HEK293 (cell line): ENCODE data around the gene ASB8.

ENCODE experiments used
- EGR2 ChIP-seq: fragments of 450-650 bp; formaldehyde crosslinking; IDR thresholded peaks from 2 replicates; pipeline ENCODE4 v1.5.1; 2016; ENCODE audit warnings: low read depth, missing biosample characterization, missing genetic modification characterization
- HOXD13 ChIP-seq: sonication (generic); formaldehyde crosslinking; IDR thresholded peaks from 2 replicates; pipeline ENCODE4 v1.8.0; 2022; ENCODE audit warnings: missing genetic modification reagents, borderline replicate concordance
- IKZF3 ChIP-seq: fragments of 450-650 bp; IDR thresholded peaks from 2 replicates; pipeline ENCODE4 v1.5.0; 2018; ENCODE audit warnings: missing biosample characterization, mild to moderate bottlenecking, missing genetic modification characterization, moderate library complexity
- KLF8 ChIP-seq: fragments of 450-650 bp; formaldehyde crosslinking; IDR thresholded peaks from 2 replicates; pipeline ENCODE4 v1.5.1; 2016; ENCODE audit warnings: missing biosample characterization, missing genetic modification characterization
- KLF9 ChIP-seq: fragments of 450-650 bp; formaldehyde crosslinking; IDR thresholded peaks from 2 replicates; pipeline ENCODE4 v1.5.1; 2016; ENCODE audit warnings: missing biosample characterization, missing genetic modification characterization, low read depth
- MEIS1 ChIP-seq: sonication (generic); formaldehyde crosslinking; IDR thresholded peaks from 2 replicates; pipeline ENCODE4 v1.8.1; 2022; ENCODE audit warnings: missing genetic modification reagents, mild to moderate bottlenecking, borderline replicate concordance
- ZBTB1 ChIP-seq: fragments of 450-650 bp; formaldehyde crosslinking; IDR thresholded peaks from 2 replicates; pipeline ENCODE4 v1.5.1; 2016; ENCODE audit warnings: missing biosample characterization, missing genetic modification characterization
- ZBTB44 ChIP-seq: fragments of 450-650 bp; IDR thresholded peaks from 2 replicates; pipeline ENCODE4 v1.5.1; 2018; ENCODE audit warnings: missing biosample characterization, mild to moderate bottlenecking, missing genetic modification characterization
- ZBTB6 ChIP-seq: fragments of 450-650 bp; formaldehyde crosslinking; IDR thresholded peaks from 2 replicates; pipeline ENCODE4 v1.5.1; 2017; ENCODE audit warnings: missing biosample characterization, missing genetic modification characterization
- ZFP3 ChIP-seq: fragments of 450-650 bp; formaldehyde crosslinking; IDR thresholded peaks from 2 replicates; pipeline ENCODE4 v1.5.1; 2016; ENCODE audit warnings: low read depth, missing biosample characterization, missing genetic modification characterization
- ZNF138 ChIP-seq: fragments of 450-650 bp; formaldehyde crosslinking; IDR thresholded peaks from 2 replicates; pipeline ENCODE4 v1.5.1; 2016; ENCODE audit warnings: missing biosample characterization, missing genetic modification characterization, borderline replicate concordance
- ZNF148 ChIP-seq: fragments of 450-650 bp; formaldehyde crosslinking; IDR thresholded peaks from 2 replicates; pipeline ENCODE4 v1.5.0; 2017; ENCODE audit warnings: missing biosample characterization, missing genetic modification characterization, borderline replicate concordance
- ZNF16 ChIP-seq: fragments of 450-650 bp; formaldehyde crosslinking; IDR thresholded peaks from 2 replicates; pipeline ENCODE4 v1.5.1; 2016; ENCODE audit warnings: low read depth, missing biosample characterization, missing genetic modification characterization
- ZNF18 ChIP-seq: fragments of 450-650 bp; formaldehyde crosslinking; IDR thresholded peaks from 2 replicates; pipeline ENCODE4 v1.5.1; 2016; ENCODE audit warnings: missing biosample characterization, missing genetic modification characterization
- ZNF19 ChIP-seq: fragments of 450-650 bp; formaldehyde crosslinking; IDR thresholded peaks from 2 replicates; pipeline ENCODE4; 2016; ENCODE audit warnings: missing biosample characterization, missing genetic modification characterization, low read depth
- ZNF391 ChIP-seq: fragments of 450-650 bp; formaldehyde crosslinking; IDR thresholded peaks from 2 replicates; pipeline ENCODE4 v1.5.1; 2016; ENCODE audit warnings: low read depth, missing biosample characterization, missing genetic modification characterization, borderline replicate concordance
- ZNF404 ChIP-seq: fragments of 450-650 bp; formaldehyde crosslinking; IDR thresholded peaks from 2 replicates; pipeline ENCODE4 v1.5.1; 2017; ENCODE audit warnings: missing biosample characterization, missing genetic modification characterization
- ZNF449 ChIP-seq: fragments of 450-650 bp; formaldehyde crosslinking; IDR thresholded peaks from 2 replicates; pipeline ENCODE4 v1.5.1; 2017; ENCODE audit warnings: missing biosample characterization, mild to moderate bottlenecking, missing genetic modification characterization, moderate library complexity
- ZNF48 ChIP-seq: fragments of 450-650 bp; formaldehyde crosslinking; IDR thresholded peaks from 2 replicates; pipeline ENCODE4 v1.5.1; 2016; ENCODE audit warnings: missing biosample characterization, missing genetic modification characterization
- ZNF510 ChIP-seq: fragments of 450-650 bp; formaldehyde crosslinking; IDR thresholded peaks from 2 replicates; pipeline ENCODE4 v1.5.1; 2018; ENCODE audit warnings: mild to moderate bottlenecking, missing genetic modification characterization, missing biosample characterization; ENCODE audit not compliant: insufficient replicate concordance
- ZNF513 ChIP-seq: fragments of 450-650 bp; IDR thresholded peaks from 2 replicates; pipeline ENCODE4 v1.5.1; 2018; ENCODE audit warnings: missing biosample characterization, missing genetic modification characterization
- ZNF521 ChIP-seq: fragments of 450-650 bp; formaldehyde crosslinking; IDR thresholded peaks from 2 replicates; pipeline ENCODE4 v1.5.1; 2017; ENCODE audit warnings: missing biosample characterization, mild to moderate bottlenecking, missing genetic modification characterization
- ZNF530 ChIP-seq: fragments of 450-650 bp; formaldehyde crosslinking; IDR thresholded peaks from 2 replicates; pipeline ENCODE4 v1.5.1; 2016; ENCODE audit warnings: low read depth, missing biosample characterization, missing genetic modification characterization
- ZNF600 ChIP-seq: fragments of 450-650 bp; formaldehyde crosslinking; IDR thresholded peaks from 2 replicates; pipeline ENCODE4 v1.5.1; 2016; ENCODE audit warnings: missing biosample characterization, missing genetic modification characterization
- ZNF660 ChIP-seq: fragments of 450-650 bp; IDR thresholded peaks from 2 replicates; pipeline ENCODE4 v1.5.1; 2018; ENCODE audit warnings: missing biosample characterization, mild to moderate bottlenecking, missing genetic modification characterization
- ZNF692 ChIP-seq: fragments of 450-650 bp; formaldehyde crosslinking; IDR thresholded peaks from 2 replicates; pipeline ENCODE4 v1.5.1; 2016; ENCODE audit warnings: missing biosample characterization, missing genetic modification characterization
- ZNF768 ChIP-seq: fragments of 450-650 bp; formaldehyde crosslinking; IDR thresholded peaks from 2 replicates; pipeline ENCODE4 v1.5.1; 2018; ENCODE audit warnings: missing biosample characterization, mild to moderate bottlenecking, missing genetic modification characterization
- ZNF791 ChIP-seq: fragments of 450-650 bp; formaldehyde crosslinking; IDR thresholded peaks from 2 replicates; pipeline ENCODE4 v1.5.1; 2016; ENCODE audit warnings: missing biosample characterization, missing genetic modification characterization

The ASB8 gene

GRCh38 chr12:48119078-48119833 is 38.1 kb downstream of the ASB8 start, which contains the start of gene PFKM (continued):
- TF ChIP-seq EGR2 (tag by site-specific recombination) (no peak), ZNF18 (tag by site-specific recombination) (no peak), MEIS1 (CRISPR knock-in tag) (no peak), ZNF660 (no peak), ZFP3 (tag by site-specific recombination) (no peak), KLF9 (tag by site-specific recombination) (no peak; the same call in none of the 2 replicates), ZNF404 (tag by site-specific recombination) (no peak), ZNF768 (tag by site-specific recombination) (no peak), ZNF138 (tag by site-specific recombination) (no peak), ZNF449 (no peak), ZNF513 (tag by site-specific recombination) (peak; percentile 97), ZNF530 (tag by site-specific recombination) (no peak), ZNF692 (tag by site-specific recombination) (no peak; the same call in 1 of the 2 replicates), ZNF791 (no peak), ZBTB1 (tag by site-specific recombination) (no peak), ZNF48 (no peak), ZNF391 (peak; percentile 56; the same call in 1 of the 2 replicates), ZNF521 (tag by site-specific recombination) (no peak), ZBTB44 (tag by site-specific recombination) (no peak), ZNF148 (no peak), ZNF19 (no peak), IKZF3 (tag by site-specific recombination) (peak; percentile 94), HOXD13 (CRISPR knock-in tag) (no peak), ZNF510 (tag by site-specific recombination) (no peak), ZBTB6 (tag by site-specific recombination) (no peak), ZNF600 (tag by site-specific recombination) (peak; percentile 75; the same call in 1 of the 2 replicates), KLF8 (no peak; the same call in 1 of the 2 replicates), ZNF16 (tag by site-specific recombination) (no peak)
